KBM-7 (cell line): Measurements from ENCODE around the gene ZNF778.
A peak's percentile ranks its signal among the peaks of the same experiment; 100 is the strongest.
"Not testable (repeated sequence)": the region's sequence is repeated elsewhere in the genome, so short reads cannot be mapped to it uniquely, and the experiment has no call there.

Source experiments
- DNase-seq: peaks from one replicate; pipeline ENCODE4 v3.0.0-alpha.2; 2015
- in situ Hi-C: fragments of 300-500 bp; cut with MboI; formaldehyde crosslinking; loops from 2 replicates; pipeline ENCODE4 v1.14.3; 2020; ENCODE audit warnings: low sequenced_read_pairs, low pct_unique_long_range_greater_than_20kb, mixed read lengths

The ZNF778 gene

GRCh38 chr16:89207993-89208392 is 9.5 kb upstream of the ZNF778 start:
- in situ Hi-C loops, result no loop called here

GRCh38 chr16:89209522-89210044 is 7.9 kb upstream of the ZNF778 start:
- DNase-seq, result no peak
- in situ Hi-C loops, result no loop called here

More at GRCh38 chr16:89207993-89208392, 9.5 kb upstream of the ZNF778 start:
- DNase-seq, result no peak

GRCh38 chr16:89210165-89210903 is 7.2 kb upstream of the ZNF778 start:
- in situ Hi-C loops, result no loop called here

GRCh38 chr16:89210904-89211515 is 6.5 kb upstream of the ZNF778 start:
- in situ Hi-C loops, result no loop called here
- no peak for DNase-seq

More at GRCh38 chr16:89210165-89210903, 7.2 kb upstream of the ZNF778 start:
- no peak for DNase-seq

- peak; percentile 84 for DNase-seq
- in situ Hi-C loops, result no loop called here
Measured at GRCh38 chr16:89216315-89217137, 977 bp upstream of the ZNF778 start.

DNA sequence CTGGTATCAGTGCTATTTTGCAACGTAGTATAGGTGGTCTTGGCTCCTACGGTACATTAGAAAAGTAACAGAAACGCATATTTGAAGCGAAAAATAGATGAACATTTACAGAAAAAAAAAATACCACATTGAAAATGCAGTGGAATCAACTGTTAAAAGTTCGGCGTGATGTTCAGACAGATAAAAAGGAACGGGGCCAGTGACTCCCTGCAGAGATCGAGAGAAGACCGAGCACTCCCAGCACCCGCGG is 440 bp upstream of the ZNF778 start:
- no peak for DNase-seq
- in situ Hi-C loops, result no loop called here

DNA sequence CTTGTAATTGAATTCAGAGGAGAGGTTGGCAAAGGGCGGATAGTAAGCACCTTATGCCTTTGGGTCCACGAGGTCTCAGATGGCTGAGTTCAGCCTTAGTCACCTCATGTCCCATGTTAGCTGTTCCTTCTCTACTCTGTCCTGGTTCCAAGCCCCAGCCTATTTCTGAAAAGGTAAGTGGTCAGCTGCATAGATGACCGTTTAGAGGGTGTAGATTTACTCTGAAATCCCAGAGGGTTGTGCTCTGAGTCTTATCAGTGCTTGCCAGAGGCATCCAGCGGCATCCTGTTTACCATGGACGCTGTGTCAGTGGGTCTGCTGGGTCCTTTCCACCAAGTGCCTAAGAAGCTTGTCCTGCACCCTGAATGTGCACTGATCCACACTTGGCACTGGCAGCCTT is 1.9 kb downstream of the ZNF778 start:
- no peak for DNase-seq
- in situ Hi-C loops, result no loop called here

- DNase-seq, result no peak
- in situ Hi-C loops, result no loop called here
Measured at GRCh38 chr16:89221604-89222003, 4.1 kb downstream of the ZNF778 start.

DNA sequence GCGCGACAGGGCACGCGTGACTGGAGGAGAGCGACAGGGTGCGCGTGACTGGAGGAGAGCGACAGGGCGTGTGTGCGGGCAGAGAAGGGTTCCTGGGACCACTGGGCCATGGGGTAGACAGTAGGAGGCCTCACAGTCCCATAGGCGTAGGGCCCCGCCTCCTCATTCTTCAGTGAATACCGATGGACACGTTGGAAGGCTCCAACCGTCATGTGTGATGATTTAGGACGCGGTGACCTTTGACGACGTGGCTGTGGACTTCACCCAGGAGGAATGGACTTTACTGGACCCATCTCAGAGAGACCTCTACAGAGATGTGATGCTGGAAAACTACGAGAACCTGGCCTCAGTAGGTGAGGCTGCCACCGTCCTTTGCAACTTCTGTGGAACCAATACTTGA is 5.4 kb downstream of the ZNF778 start:
- in situ Hi-C loops, result no loop called here
- DNase-seq, result no peak

- DNase-seq, result no peak
- in situ Hi-C loops, result no loop called here
Measured at GRCh38 chr16:89224665-89225064, 7.2 kb downstream of the ZNF778 start.

DNA sequence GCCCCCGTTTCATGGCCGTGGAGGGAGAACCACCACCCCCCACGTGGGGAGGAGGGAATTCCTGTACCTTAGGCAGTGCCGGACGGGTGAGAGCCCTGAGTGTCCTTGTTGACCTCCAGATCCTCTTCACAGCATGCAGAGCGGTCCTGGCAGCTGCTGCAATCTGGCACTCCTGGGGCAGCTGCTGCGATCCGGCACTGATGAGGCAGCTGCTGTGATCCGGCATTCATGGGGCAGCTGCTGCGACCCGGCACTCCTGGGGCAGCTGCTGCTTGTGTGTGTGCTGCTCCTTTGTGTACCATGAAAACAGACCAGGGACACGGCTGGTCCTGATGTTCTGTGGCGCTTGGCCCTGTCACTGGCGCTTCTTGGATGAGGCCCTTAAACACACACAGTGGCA is 12.8 kb downstream of the ZNF778 start:
- no peak for DNase-seq
- in situ Hi-C loops, result no loop called here

DNA sequence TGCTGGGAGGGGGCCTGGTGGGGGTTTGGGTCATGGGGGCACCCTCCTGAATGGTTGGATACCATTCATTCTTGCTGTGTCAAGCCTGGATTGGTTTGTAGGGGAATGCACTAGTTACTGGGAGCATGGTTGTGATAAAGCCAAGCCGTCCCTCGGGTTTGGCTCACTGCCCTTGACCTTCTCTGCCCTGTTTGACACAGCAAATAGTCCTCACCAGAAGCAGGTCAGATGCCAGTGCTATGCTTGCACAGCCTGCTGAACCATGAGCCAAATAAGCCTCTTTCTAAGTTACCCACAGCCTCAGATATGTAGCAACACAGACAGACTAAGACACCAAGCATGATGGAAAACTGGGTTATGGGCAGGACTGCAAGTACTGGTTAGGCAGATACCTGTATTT is 14.6 kb downstream of the ZNF778 start:
- in situ Hi-C loops, result no loop called here
- no peak for DNase-seq

DNA sequence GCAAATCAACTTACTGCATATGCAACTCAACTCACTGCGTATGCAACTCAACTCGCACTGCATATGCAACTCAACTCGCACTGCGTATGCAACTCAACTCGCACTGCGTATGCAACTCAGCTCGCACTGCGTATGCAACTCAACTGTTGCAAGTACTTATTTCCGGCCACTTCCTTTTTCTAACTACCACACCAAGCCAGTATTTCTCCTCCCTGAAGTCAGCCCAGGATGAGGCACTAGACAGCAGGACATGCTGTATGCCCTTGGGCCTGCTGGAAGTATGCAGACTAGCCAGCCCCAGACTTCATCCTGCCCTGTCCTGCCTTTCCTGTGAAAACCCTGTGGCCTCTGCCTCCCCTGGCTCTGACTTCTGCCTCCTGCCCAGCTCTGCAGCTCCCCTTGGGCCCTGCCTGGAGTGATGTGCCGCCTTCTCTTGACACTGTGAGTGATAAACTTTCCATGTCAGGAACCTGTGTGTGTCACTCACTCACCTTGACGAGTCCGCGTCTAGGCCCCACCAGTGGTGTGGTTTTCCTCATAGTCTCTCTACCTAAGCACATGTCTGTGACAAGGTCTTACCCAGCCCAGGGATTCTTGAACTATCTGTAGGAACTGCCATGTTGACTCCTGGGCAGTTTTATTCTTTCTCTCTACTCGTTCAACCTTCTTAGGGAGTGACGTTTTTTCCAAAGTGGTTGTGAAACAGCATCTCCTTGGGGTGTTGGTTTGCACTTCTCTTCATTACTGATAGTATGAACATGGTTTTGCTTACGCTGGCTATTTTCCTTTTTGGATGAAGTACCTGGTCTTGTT is 16.4 kb downstream of the ZNF778 start:
- no peak for DNase-seq
- in situ Hi-C loops, result no loop called here

DNA sequence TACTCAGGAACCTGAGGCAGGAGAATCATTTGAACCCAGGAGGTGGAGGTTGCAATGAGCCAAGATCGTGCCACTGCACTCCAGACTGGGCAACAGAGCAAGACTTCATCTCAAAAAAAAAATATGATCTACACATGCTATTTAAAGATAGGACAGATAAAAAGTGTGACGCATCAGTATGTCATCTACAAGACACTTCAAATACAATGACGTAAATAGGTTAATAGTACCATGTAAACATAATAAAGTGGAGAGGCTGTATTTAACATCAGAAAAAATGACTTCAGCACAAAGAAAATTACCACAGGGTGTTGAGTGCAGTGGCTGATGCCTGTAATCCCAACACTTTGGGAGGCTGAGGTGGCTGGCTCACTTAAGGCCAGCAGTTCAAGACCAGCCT is 20.2 kb downstream of the ZNF778 start:
- in situ Hi-C loops, result no loop called here
- no peak for DNase-seq

- DNase-seq, result peak; percentile 81
- in situ Hi-C loops, result no loop called here
Measured at GRCh38 chr16:89241187-89242007, 23.9 kb downstream of the ZNF778 start.

DNA sequence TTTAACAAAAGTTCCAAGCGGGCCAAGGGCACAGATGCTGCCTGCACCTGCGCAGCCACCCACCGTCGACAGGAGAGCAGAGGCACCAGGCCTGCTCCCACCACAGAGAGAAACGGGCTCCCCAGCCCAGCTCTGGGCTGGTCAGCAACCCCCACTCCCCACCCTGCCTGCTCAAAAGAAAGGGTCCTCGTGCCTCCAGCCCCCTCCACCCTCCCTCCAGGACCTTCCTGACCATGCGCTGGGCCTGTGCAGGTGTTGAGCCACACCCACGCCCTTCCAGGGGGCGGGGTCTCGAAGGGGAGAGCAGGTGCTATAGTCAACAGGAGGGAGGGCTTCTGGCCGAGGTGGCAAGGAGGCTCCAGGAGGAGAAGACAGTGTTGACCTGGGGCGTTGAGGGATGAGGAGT is 25.3 kb downstream of the ZNF778 start:
- DNase-seq, result no peak
- in situ Hi-C loops, result no loop called here

DNA sequence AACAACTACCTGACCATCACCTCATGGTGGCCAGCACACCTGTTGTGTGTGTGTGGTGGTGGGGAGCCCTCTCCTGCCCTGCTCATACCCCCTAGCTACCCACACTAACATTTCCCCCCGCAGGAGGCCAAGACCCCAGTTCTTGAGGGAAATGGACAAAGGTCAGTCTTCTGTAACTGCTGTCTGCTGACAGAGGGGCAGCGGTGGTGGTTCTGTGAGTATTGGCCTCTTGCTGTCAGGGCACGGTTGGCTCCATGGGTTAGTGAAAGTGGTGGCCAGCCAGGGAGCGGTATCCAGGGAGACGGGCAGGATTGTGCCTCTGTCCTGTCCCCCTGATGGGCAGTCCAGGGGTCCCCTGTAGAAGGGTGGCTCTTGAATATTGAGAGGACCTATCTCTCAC is 26.2 kb downstream of the ZNF778 start:
- no peak for DNase-seq
- in situ Hi-C loops, result no loop called here

DNA sequence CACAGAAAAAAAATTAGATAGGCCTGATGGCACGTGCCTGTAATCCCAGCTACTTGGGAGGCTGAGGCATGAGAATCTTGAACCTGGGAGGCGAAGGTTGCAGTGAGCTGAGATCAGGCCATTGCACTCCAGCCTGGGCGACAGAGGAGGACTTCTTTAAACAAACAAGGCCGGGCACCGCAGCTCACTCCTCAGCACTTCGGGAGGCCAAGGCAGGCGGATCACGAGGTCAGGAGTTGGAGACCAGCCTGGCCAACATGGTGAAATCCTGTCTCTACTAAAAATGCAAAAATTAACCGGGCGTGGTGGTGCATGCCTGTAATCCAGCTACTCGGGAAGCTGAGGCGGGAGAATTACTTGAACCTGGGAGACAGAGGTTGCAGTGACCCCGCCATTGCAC is 26.8 kb downstream of the ZNF778 start:
- in situ Hi-C loops, DNase-seq: not testable (repeated sequence)

DNA sequence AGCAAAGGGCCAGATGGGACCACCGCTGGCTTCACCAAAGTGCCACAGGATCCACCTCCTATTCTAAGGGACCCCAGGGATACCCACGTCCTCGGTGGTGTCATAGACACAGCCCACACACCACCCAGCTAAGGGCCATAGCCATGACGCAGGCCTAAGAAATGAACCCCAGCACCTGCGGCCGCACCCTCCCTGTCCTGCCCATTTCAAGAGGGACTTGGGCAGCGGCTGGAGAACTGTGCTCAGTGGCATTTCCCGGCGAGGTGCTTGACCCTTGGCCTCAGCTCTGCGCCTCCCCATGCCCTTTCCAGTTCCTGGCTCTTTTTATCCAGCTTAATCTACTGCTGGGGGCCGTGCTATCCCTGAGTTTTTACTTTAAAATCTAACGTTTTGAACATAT is 27.3 kb downstream of the ZNF778 start:
- DNase-seq, result no peak
- in situ Hi-C loops, result no loop called here
